ENCODE results near the gene C2orf68. TPM values are rescaled to one million over a fixed set of nuclear protein-coding genes. Genes with fewer than 3 reads are reported as not detected.

Gene C2orf68
- total and polyA plus RNA-seq, 2 of the 8 experiments (the other 6 are each of a cell fraction or from before 2014, with no cell fraction given) = 46.3 to 49.4 TPM

DNA sequence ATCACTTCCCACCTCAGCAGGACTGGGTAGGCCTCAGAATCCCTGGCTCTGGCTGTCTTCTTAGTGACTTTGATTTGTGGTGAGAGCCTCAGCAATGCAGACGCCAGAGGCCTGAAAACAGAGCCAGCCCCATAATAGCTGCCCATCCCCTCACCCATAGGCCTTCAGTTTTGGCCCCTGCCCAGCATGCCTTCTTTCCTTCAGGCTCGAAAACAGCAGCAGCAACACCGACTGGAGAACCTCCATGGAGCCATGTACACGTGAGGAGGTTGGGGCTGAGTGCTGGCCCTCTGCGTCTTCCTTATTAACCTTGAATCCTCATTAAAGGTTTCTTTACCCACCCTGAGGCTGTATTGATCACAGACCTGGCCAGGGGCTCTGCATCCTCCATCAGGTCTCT, 14.6 kb downstream of the C2orf68 start:
- ChIA-PET CTCF (ENCODE audit: partially characterized antibody) (interaction anchor here (0.7 kb wide), 1 partner anchor 50 kb away, joined by 3 read pairs; no protein-coding TSS in a partner anchor), POLR2A (ENCODE audit: partially characterized antibody) (interaction anchor here (0.7 to 3.8 kb wide), 6 partner anchors 8 to 244 kb away, joined by 3 to 39 read pairs (median 14); partner anchors contain the start of genes C2orf68 and MAT2A)
- H2AK5ac ChIP-seq (ENCODE audit: low read depth, low read length) = no peak overlapping the region
- H2BK5ac ChIP-seq (ENCODE audit: low read depth, low read length) = no peak overlapping the region
- no peak overlapping the region for H2BK20ac ChIP-seq (ENCODE audit: low read length)
- no peaks in the 10 kb centered on the region for H3K27me3 ChIP-seq (replicated peaks in 1 of 4; ENCODE audit: control insufficient read depth in 3 of 4, extremely low read depth in 1 of 4, insufficient read depth in 3 of 4, low read length in 3 of 4)
- no peak overlapping the region for H3K18ac ChIP-seq (ENCODE audit: extremely low read depth, low read length)
- H3K9me3 ChIP-seq (ENCODE audit: insufficient read depth in 2 of 2, low read depth in 1 of 2, low read length in 1 of 2) = no peaks in the 10 kb centered on the region
- H3K9ac ChIP-seq (replicated peaks in 1 of 4; ENCODE audit: extremely low read depth in 1 of 4, low read depth in 3 of 4, low read length in 3 of 4) = no peak overlapping the region
- DNase-seq (ENCODE audit: low read depth in 1 of 2, low spot score in 2 of 2) (no peak), FAIRE-seq (no peak)
- no peak overlapping the region for H4K91ac ChIP-seq (replicated peaks; ENCODE audit: insufficient read length, low read length)
- no peak overlapping the region for H3K4ac ChIP-seq (replicated peaks; ENCODE audit: insufficient read length, low read depth, low read length)
- H3K79me1 ChIP-seq (ENCODE audit: low read depth, low read length) = peaks cover 4% of the 10 kb centered on the region; the same call in 1 of the 2 replicates
- H3K36me3 ChIP-seq (ENCODE audit: control insufficient read depth in 2 of 4, insufficient read depth in 4 of 4, low read length in 3 of 4) = peaks cover 4 to 21% (median 7%) of the 10 kb centered on the region in 4 experiments; a peak in 4 of 8 replicates
- WGBS, 2 experiments (ENCODE audit: extremely low coverage in 1 of 2, insufficient coverage in 1 of 2, insufficient read length in 1 of 2, insufficient replicate concordance in 2 of 2, low coverage in 1 of 2, low lambda C conversion rate in 2 of 2, missing lambda C conversion rate in 1 of 2) = 91% methylated on average over 5 of the region's 5 CpGs; no CpG with 5 or more reads in 1 of the 2 experiments
- no peak overlapping the region for H3K14ac ChIP-seq (ENCODE audit: insufficient read length)
- no peak overlapping the region for H2BK120ac ChIP-seq (replicated peaks; ENCODE audit: low read depth, low read length)
- no peak overlapping the region for H4K5ac ChIP-seq (ENCODE audit: insufficient read length, low read depth, low read length)
- no peak overlapping the region for H3K4me3 ChIP-seq (ENCODE audit: extremely low read depth in 1 of 4, insufficient read depth in 2 of 4, low read depth in 3 of 4, low read length in 4 of 4)
- H2BK12ac ChIP-seq (ENCODE audit: low read depth, low read length) = no peak overlapping the region
- no peak overlapping the region for H2BK15ac ChIP-seq (ENCODE audit: low read length)
- no peak overlapping the region for H3K27ac ChIP-seq (ENCODE audit: low read depth, low read length)
- no peak overlapping the region for H2AFZ ChIP-seq (ENCODE audit: low read length)
- peaks cover 2 to 9% of the 10 kb centered on the region in 2 experiments for H4K20me1 ChIP-seq (replicated peaks in 1 of 2; ENCODE audit: control insufficient read depth in 1 of 2, insufficient read depth in 2 of 2, low read length in 2 of 2)
- H3K79me2 ChIP-seq (ENCODE audit: control insufficient read depth in 1 of 2, insufficient read depth in 2 of 2, low read length in 2 of 2) = peaks cover 0 to 18% of the 10 kb centered on the region in 2 experiments; a peak in 3 of 4 replicates
- H3K56ac ChIP-seq (replicated peaks; ENCODE audit: insufficient read length, low read depth, low read length) = no peak overlapping the region
- H3K23ac ChIP-seq (ENCODE audit: insufficient read length) = no peak overlapping the region
- H3K23me2 ChIP-seq (ENCODE audit: low read depth, low read length) = peaks cover 19% of the 10 kb centered on the region
- no peak overlapping the region; a peak in 1 of 4 replicates for H3K4me2 ChIP-seq (ENCODE audit: insufficient read depth in 1 of 2, low read depth in 2 of 2, low read length in 2 of 2)
- H3K4me1 ChIP-seq (replicated peaks in 1 of 4; ENCODE audit: control insufficient read depth in 3 of 4, insufficient read depth in 4 of 4, low read length in 3 of 4) = peaks cover 0 to 16% (median 5%) of the 10 kb centered on the region in 4 experiments; a peak in 6 of 7 replicates
- no peak overlapping the region for H4K8ac ChIP-seq (ENCODE audit: extremely low read depth, insufficient read depth, low read length)
- no peak for TF ChIP-seq CTBP2 (IDR thresholded peaks at IDR 0.05; ENCODE audit: borderline replicate concordance, insufficient read depth, insufficient read length, low read length)
- TF ChIP-seq TAF1 (IDR thresholded peaks at IDR 0.05; ENCODE audit: low read depth, low read length) = no peak
- TF ChIP-seq RNF2 (IDR thresholded peaks at IDR 0.05; ENCODE audit: borderline replicate concordance, low read depth, low read length, missing control alignments, poor library complexity, severe bottlenecking) = no peak
- TF ChIP-seq, protein P1, sequence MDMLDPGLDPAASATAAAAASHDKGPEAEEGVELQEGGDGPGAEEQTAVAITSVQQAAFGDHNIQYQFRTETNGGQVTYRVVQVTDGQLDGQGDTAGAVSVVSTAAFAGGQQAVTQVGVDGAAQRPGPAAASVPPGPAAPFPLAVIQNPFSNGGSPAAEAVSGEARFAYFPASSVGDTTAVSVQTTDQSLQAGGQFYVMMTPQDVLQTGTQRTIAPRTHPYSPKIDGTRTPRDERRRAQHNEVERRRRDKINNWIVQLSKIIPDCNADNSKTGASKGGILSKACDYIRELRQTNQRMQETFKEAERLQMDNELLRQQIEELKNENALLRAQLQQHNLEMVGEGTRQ (IDR thresholded peaks at IDR 0.05; ENCODE audit: low read length) = no peak
- no peak for TF ChIP-seq SP1 (IDR thresholded peaks at IDR 0.05; ENCODE audit: low read depth, low read length)
- no peak for TF ChIP-seq BCL11A (IDR thresholded peaks at IDR 0.05; ENCODE audit: low read depth in 2 of 2, low read length in 2 of 2)
- no peak for TF ChIP-seq SIX5 (IDR thresholded peaks at IDR 0.05; ENCODE audit: low read depth, low read length)
- no peak for TF ChIP-seq HDAC2 (IDR thresholded peaks at IDR 0.05; ENCODE audit: borderline replicate concordance in 1 of 2, low read depth in 2 of 2, low read length in 2 of 2)
- TF ChIP-seq, protein P2, sequence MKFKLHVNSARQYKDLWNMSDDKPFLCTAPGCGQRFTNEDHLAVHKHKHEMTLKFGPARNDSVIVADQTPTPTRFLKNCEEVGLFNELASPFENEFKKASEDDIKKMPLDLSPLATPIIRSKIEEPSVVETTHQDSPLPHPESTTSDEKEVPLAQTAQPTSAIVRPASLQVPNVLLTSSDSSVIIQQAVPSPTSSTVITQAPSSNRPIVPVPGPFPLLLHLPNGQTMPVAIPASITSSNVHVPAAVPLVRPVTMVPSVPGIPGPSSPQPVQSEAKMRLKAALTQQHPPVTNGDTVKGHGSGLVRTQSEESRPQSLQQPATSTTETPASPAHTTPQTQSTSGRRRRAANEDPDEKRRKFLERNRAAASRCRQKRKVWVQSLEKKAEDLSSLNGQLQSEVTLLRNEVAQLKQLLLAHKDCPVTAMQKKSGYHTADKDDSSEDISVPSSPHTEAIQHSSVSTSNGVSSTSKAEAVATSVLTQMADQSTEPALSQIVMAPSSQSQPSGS (IDR thresholded peaks at IDR 0.05; ENCODE audit: low read length) = no peak
- TF ChIP-seq YY1 (IDR thresholded peaks at IDR 0.05; ENCODE audit: low read depth, low read length) = no peak
